GM12878 (cell line): ENCODE data around the gene RPL31. TPM values are rescaled to one million over a fixed set of nuclear protein-coding genes. Genes with fewer than 3 reads are reported as not detected.

Experiments used
- CBFB ChIP-seq: IDR thresholded peaks from 2 replicates; pipeline ENCODE4 v1.6.1; 2016; ENCODE audit warnings: antibody characterized with exemption, low read depth
- HDGF ChIP-seq: fragments of 450-650 bp; IDR thresholded peaks from 2 replicates; pipeline ENCODE4 v1.6.1; 2016; ENCODE audit warnings: antibody characterized with exemption
- IKZF1 ChIP-seq: fragments of 450-650 bp; conservative IDR thresholded peaks from 2 replicates; pipeline ENCODE4 v1.6.1; 2017; ENCODE audit warnings: antibody characterized with exemption, mild to moderate bottlenecking
- IRF5 ChIP-seq: fragments of 450-650 bp; IDR thresholded peaks from 2 replicates; pipeline ENCODE4 v1.6.1; 2017; ENCODE audit warnings: borderline replicate concordance
- KAT2A ChIP-seq: conservative IDR thresholded peaks from 2 replicates; pipeline ENCODE4 v1.6.1; 2011; ENCODE audit warnings: low read depth, low read length; ENCODE audit not compliant: control insufficient read depth
- MTA3 ChIP-seq: IDR thresholded peaks from 2 replicates; pipeline ENCODE4 v1.6.1; 2012; ENCODE audit warnings: low read length, inconsistent platforms, borderline replicate concordance
- NR2C2 ChIP-seq: IDR thresholded peaks from 2 replicates; pipeline ENCODE4 v1.6.1; 2011; ENCODE audit warnings: borderline replicate concordance, low read depth; ENCODE audit not compliant: control insufficient read depth, insufficient read length
- PBX3 ChIP-seq: IDR thresholded peaks from 2 replicates; pipeline ENCODE4 v1.6.1; 2011; ENCODE audit warnings: mild to moderate bottlenecking, low read depth, low read length, moderate library complexity; ENCODE audit not compliant: insufficient replicate concordance
- SPI1 ChIP-seq: IDR thresholded peaks from 2 replicates; pipeline ENCODE4 v1.6.1; 2011; ENCODE audit warnings: low read depth, mild to moderate bottlenecking, low read length, moderate library complexity, borderline replicate concordance; ENCODE audit not compliant: insufficient read depth
- TCF3 ChIP-seq: IDR thresholded peaks from 2 replicates; pipeline ENCODE4 v1.6.1; 2012; ENCODE audit warnings: low read depth, mild to moderate bottlenecking, low read length, borderline replicate concordance; ENCODE audit not compliant: insufficient read depth
- USF1 ChIP-seq: IDR thresholded peaks from 2 replicates; pipeline ENCODE4 v1.6.1; 2011; ENCODE audit warnings: borderline replicate concordance, low read depth, mild to moderate bottlenecking, moderate library complexity, mixed read lengths, low read length; ENCODE audit not compliant: insufficient read depth; ENCODE audit errors: extremely low read length
- YBX1 ChIP-seq: fragments of 450-650 bp; IDR thresholded peaks from 2 replicates; pipeline ENCODE4 v1.6.1; 2016; ENCODE audit warnings: antibody characterized with exemption
- ZNF592 ChIP-seq: fragments of 450-650 bp; IDR thresholded peaks from 2 replicates; pipeline ENCODE4 v1.6.1; 2017; ENCODE audit warnings: mild to moderate bottlenecking, moderate library complexity
- polyA plus RNA-seq, 11 experiments: library from polyadenylated mRNA; depleted of rRNA in 4 of 11; unstranded in 6 of 11; stranded (reverse) in 5 of 11; fragments of >200 nt; fragmentation: Nextera tagmentation in 4 of 11; fragmentation: Illumina TruSeq in 1 of 11; extraction: Ambion mirVana in 4 of 11; extraction: Trizol in 1 of 11; gene quantifications; 1 replicate in 1 of 11; 2 replicates in 10 of 11; pipeline versions ENCODE4 v1.2.1 to v1.2.3, GENCODE V29; 2011 to 2016; ENCODE audit warnings: inconsistent platforms in 2 of 11, missing spikeins in 2 of 11, low read depth in 1 of 11
- total RNA-seq, 4 experiments: library from RNA; depleted of rRNA in 3 of 4; stranded (reverse); fragments of >200 nt in 3 of 4; fragmentation: Illumina TruSeq in 1 of 4; extraction: Trizol in 1 of 4; gene quantifications; 2 replicates each; pipeline versions ENCODE4 v1.2.1 to v1.2.3, GENCODE V29; 2013 to 2021

RPL31 gene
- total and polyA plus RNA-seq, 10 of the 15 experiments (the other 5 are each of a cell fraction or from before 2014, with no cell fraction given): 1,643 to 8,551 (median 2,208) TPM

GRCh38 chr2:101052147-101052546 is 50.1 kb downstream of the RPL31 start (continued):
- TF ChIP-seq PBX3 (no peak), CBFB (no peak), USF1 (no peak), MTA3 (no peak), IKZF1 (no peak), KAT2A (no peak), ZNF592 (no peak), TCF3 (no peak), IRF5 (no peak), SPI1 (no peak), HDGF (no peak), YBX1 (no peak), NR2C2 (no peak)
